ENCODE results near the gene DDAH2.

DNA sequence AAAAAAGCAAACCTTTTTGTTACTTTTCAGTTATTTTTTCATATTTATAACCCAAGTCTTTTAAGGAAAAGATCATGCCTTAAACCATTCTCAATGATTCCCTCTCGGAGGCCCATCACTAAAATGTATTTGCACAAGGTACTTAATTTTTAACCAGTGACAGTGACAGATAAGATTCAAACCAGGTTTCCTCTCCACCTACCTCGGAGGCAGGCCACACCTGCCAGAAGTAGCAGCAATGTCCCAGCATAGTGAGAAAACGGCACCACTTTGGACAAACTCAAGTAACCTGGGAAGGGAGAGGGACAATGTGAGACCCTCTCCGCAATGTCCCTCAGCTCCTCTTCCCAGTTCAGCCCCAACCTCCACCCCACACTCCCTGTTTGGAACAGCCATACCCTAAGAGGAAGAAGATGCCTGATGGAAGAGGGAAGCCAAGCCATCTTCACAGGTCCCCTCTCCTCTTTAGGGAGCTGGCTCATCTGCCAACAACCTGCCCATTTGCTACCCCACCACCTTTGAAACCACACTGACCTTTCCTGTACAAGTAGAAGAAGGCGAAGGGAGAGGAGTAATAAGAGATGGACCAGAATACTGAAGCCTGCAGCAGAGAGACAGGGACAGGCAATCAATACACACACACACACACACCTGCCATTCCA, 28.2 kb downstream of the DDAH2 start:
- TF ChIP-seq POLR2A (IDR thresholded peaks at IDR 0.05) (no peak), POLR2AphosphoS5 (IDR thresholded peaks at IDR 0.05) (no peak)
- TF ChIP-seq, protein P1, sequence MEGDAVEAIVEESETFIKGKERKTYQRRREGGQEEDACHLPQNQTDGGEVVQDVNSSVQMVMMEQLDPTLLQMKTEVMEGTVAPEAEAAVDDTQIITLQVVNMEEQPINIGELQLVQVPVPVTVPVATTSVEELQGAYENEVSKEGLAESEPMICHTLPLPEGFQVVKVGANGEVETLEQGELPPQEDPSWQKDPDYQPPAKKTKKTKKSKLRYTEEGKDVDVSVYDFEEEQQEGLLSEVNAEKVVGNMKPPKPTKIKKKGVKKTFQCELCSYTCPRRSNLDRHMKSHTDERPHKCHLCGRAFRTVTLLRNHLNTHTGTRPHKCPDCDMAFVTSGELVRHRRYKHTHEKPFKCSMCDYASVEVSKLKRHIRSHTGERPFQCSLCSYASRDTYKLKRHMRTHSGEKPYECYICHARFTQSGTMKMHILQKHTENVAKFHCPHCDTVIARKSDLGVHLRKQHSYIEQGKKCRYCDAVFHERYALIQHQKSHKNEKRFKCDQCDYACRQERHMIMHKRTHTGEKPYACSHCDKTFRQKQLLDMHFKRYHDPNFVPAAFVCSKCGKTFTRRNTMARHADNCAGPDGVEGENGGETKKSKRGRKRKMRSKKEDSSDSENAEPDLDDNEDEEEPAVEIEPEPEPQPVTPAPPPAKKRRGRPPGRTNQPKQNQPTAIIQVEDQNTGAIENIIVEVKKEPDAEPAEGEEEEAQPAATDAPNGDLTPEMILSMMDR (IDR thresholded peaks at IDR 0.05): no peak

Measured in transverse colon (tissue), 4 donors.